HG03066 (cell line): ENCODE results near the gene RECK.
"Not testable (repeated sequence)": the region's sequence is repeated elsewhere in the genome, so short reads cannot be mapped to it uniquely, and the experiment has no call there.

Experiments
- ATAC-seq: cut with Tn5 transposase; IDR thresholded peaks from one replicate; pipeline ENCODE4 v1.9.1; 2021; ENCODE audit warnings: low read depth; ENCODE audit not compliant: unreplicated experiment

Gene RECK, protein sequence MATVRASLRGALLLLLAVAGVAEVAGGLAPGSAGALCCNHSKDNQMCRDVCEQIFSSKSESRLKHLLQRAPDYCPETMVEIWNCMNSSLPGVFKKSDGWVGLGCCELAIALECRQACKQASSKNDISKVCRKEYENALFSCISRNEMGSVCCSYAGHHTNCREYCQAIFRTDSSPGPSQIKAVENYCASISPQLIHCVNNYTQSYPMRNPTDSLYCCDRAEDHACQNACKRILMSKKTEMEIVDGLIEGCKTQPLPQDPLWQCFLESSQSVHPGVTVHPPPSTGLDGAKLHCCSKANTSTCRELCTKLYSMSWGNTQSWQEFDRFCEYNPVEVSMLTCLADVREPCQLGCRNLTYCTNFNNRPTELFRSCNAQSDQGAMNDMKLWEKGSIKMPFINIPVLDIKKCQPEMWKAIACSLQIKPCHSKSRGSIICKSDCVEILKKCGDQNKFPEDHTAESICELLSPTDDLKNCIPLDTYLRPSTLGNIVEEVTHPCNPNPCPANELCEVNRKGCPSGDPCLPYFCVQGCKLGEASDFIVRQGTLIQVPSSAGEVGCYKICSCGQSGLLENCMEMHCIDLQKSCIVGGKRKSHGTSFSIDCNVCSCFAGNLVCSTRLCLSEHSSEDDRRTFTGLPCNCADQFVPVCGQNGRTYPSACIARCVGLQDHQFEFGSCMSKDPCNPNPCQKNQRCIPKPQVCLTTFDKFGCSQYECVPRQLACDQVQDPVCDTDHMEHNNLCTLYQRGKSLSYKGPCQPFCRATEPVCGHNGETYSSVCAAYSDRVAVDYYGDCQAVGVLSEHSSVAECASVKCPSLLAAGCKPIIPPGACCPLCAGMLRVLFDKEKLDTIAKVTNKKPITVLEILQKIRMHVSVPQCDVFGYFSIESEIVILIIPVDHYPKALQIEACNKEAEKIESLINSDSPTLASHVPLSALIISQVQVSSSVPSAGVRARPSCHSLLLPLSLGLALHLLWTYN

DNA sequence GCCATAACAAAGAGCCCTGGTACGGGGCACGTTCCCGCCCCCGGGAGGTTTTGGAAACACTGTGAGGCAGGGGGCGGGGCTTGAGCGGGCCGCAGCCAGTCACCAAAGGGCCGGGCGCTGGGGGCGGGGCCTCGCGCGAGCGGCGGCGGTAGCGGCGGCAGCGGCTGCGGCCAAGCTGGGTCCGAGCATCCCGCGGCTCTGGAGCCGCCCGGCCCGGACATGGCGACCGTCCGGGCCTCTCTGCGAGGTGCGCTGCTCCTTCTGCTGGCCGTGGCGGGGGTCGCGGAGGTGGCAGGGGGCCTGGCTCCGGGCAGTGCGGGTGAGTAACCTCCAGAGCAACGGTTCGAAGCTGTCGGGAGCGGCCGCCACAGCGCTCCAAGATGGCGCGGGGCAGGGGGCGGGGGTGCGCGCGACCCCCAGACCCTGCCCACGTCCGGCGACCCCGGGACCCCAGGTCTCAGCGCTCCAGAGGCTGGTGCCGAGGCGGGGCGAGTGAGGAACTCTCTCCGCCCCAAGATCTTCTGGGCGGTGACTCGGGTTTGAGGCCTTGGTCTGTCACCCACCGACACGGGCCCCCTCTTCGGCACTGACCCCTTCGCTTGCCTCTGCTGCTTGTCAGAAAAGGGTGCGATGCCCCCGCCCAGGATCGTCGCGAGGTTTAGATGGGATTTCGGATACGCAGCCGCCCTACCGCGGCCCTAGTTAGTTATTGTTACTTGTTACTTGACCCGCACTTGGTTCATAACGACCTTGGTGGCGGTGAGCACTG, at the start of gene RECK:
TSS of gene RECK (plus strand) at position 134 of the 769 bp plus-strand sequence. CDS start at position 220, 86 bp downstream.
- peak; percentile 90 for ATAC-seq

DNA sequence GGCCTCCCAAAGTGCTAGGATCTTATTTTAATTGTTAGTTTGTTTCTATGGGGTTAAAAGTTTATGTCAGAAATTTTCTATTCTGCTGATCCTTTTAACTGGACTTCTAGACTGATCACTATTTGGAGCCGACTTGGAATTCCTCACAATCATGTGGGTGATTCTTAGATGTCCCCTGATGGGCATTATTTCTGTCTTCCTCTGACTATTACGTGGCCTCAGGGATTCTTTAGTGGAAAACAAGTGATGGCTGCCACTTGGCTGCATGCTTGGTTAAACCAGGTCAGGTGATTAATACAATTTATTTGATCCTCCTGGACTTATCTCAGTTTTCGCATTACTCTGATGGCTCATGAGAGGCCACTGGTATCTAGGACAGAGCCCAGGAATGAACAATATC, 46.6 kb upstream of the RECK start:
- ATAC-seq = no peak

DNA sequence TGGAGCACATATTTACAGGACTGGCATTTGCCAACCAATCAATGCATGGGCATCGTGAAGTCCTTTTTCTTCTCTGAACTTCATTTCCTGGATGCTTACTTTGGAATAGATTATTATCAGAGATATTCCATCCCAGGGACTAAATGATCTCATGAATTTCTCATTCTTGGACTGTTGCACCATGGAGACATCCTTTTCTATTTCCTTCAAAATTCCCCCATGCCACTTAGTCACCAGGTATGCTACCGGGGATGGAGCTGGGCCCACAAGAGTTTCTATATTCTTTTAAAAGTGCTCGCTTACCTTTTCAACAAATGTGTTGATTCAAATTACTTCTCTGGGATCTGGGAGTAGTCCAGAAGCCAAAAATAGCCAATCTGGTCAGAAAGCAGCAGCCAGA, 43.6 kb upstream of the RECK start:
- not testable (repeated sequence) for ATAC-seq

DNA sequence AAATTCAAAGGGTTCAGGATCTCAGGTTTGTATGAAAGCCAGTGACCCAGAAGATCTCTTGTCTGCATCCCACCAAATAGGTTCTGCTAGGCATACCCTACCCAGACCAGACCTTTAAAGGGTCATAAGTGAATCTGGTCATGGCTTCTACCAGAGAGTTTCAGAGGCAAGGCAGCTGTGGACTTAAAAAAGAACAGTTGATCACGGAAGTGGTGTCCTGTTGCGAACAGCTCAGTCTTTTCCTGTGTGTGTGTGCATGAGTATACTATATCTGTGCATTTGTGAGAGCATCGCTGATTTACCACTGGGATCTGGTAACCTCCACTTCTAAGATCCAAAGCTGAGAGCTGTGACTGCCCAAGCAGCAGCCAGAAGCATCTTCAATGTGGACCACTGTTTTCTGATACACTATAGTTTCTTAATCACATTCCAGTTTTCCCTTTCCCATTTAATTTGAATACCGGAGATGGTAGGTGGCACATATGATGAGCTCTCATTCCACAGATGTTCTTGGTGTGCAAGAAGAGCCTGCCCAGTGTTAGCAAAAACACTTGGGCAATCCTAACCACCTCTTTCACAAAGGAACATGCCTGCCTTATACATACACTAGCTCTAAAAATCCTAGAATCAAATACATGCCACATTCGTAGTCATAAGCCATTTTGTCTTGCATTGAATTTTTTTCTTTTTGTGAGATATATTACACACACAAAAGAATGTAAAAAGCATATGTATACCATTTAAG, 42.6 kb upstream of the RECK start:
- no peak for ATAC-seq

DNA sequence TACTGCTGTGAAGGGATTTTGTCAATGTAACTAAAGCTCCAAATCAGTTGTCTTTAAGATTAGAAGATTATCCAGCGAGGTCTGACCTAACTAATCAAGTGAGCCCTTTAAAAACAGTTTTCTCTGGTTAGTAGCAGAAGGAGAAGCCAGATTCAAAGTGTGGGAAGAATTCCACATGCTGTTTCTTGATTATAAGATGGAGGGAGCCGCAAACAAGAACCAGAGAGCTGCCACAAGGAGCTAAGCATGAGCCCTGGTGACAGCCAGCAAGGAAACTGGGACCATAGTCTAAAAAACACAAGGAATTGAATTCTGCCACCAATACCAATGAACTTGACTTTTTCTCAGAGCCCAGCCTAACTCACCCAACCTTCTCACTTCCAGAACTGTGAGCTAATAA, 41.8 kb upstream of the RECK start:
- no peak for ATAC-seq

DNA sequence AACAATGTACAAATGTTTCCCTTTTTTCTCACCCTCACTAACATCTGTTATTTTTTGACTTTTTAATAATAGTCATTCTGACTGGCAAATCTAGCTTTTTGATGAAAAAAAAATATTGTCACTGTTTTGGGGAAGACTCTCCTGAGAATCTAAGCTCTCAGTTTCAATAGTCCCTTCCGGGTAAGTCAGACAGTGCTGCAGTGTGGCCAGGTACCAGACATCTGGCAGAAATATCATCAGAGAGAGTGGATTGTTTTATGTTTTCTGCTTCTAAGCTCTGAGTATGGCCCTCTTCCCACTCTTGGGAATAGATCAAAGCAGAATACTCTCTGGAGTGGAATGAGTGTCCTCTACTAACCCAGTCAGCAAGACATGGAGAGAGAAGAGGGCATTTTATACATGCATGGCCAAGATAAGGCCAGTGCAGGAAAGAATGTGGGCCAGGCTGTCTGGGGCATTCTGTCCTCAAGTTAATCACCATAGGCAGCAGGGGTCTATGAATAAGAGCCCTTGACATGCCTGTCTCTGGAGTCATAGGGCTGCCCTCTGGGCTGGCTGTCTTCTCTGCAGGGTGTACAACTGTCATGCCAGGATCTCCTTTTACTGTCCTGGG, 40.2 kb upstream of the RECK start:
- ATAC-seq = no peak

DNA sequence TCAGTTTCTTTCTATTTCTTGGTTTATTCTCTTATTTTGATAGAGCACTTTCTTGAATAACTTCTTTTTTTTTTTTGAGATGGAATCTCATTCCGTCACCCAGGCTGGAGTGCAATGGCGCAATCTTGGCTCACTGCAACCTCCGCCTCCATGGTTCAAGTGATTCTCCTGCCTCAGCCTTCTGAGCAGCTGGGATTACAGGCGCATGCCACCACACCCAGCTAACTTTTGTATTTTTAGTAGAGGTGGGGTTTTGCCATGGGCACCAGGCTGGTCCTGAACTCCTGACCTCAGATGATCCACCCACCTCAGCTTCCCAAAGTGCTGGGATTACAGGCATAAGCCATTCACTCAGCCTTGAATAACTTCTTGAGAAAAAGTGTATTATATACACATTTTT, 39.7 kb upstream of the RECK start:
- not testable (repeated sequence) for ATAC-seq

DNA sequence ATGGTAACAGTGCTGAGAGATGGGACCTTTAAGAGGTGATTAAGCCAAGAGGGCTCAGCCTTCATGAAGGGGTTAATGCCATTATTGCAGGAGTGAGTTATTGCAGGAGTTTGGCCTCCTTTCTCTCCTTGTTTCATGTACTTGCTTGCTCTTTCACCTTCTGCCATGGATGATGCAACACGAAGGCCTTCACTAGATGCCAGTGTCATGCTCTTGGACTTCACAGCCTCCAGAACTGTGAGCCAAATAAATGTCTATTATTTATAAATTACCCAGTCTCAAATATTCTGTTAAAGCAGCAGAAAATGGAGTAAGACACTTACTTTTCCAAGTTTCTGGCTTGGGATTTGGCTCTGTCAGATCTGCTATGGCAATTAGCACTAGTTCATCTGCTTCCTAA, 38.4 kb upstream of the RECK start:
- no peak for ATAC-seq

DNA sequence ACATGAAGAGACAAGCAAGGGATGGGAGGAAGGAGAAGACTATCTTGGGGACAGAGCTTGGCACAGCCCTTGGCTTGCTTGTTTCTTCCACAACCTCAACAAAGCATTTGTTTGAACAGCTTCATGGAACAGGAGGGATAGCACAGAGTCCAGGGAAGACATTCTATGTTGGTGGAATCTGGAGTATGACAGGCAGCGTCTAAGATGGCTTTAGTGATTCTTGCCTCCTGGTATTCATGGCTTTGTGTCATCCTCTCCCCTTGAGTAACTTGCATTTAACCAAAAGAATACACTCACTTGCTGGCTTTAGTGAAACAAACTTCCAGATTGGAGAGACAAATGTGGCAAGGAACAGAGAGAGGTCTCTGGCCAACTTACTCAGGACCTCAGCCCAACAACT, 30.8 kb upstream of the RECK start:
- ATAC-seq = no peak

DNA sequence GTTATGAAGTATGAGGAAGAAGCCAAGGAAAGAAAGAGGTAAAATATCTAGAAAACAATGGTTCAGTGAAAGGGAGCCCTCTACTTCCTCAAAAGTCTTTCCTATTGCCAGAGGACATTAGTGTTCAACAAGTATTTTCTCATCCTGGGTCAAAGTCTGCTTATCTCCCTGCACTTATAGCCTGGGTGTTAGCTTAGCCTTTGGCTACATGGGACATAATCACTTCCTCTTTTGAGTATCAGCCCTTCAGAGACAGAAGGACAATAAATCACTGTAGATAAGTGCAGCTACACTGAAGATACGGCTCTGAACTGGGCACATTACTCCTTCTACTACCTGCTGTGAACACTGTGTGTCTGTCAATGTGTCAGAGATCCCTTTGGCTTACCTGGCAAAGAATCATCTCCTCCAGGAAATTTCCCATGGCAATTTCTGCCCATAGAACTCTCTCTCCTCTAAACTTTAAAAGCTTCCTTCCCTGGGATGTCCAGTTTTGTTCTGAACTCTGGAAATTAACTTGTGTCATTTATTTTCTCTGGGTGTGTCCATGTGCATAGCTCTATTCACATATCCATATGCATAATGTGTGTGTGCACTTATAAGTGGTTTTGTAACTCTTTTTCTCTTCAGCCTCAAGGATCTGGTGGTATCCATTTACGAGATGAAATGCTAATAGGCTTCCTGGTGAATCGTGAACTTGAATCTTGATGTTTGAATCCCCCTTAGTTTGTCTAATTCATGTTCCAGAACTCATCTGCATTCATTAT, 30.0 kb upstream of the RECK start:
- no peak for ATAC-seq

DNA sequence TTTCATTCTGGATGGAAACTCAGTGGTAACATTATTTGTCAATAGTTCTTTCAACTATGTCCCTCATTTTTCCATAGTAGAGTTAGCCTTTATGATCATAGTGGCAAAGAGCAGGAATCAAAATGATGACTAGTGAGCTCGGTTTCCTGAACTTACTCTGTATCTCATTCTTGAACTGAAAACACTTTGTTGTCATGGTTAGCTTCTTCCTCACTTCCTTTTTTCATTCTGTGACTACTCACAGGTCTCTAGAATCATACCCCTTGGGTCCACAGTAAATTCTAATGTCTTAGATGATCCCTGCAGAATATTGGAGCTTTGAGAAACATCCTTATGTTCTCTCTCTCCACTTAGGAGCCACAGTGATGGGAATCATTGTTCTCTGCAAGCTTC, 29.4 kb upstream of the RECK start:
- ATAC-seq = no peak

DNA sequence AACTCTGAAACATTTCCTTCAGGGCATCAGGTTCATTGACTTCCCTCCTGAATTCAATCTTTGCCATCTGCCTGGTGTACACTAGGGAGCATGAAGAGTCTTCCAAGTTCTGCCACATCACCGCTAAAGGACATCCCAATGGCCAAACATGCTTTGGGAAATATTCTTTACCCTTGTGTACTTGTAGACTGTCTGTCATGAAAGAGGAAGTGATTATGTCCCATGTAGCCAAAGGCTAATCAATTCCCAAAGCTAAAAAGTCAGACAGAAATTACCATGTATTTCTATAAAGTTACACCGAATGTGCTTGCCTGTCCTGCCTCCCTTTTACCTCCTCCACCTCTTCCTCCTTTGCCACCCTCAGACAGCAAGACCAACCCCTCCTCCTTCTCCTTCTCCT, 28.9 kb upstream of the RECK start:
- ATAC-seq = no peak

DNA sequence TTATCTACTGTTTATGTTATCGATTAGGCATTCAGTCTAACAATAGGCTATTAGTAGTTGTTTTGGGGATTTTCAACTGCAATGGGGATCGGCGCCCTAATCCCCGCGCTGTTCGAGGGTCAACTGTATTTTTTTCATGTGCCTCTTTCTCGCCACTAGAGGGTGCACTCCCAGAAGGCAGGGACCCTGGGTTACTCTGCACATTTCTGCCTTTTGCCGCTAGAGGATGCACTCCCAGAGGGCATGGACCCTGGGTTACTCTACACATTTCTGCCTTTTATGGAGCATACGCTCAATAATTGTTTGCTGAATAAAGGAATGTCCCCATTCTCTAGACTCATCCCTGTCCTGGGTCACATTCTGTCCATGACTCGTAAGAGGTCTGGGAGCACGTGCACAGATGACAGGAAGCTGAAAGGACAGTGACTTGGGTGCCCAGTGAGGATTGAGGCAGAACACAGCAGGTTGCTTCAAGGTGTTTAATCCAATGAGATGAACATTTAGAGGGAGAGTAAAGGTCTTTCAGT, 27.9 kb upstream of the RECK start:
- no peak for ATAC-seq

DNA sequence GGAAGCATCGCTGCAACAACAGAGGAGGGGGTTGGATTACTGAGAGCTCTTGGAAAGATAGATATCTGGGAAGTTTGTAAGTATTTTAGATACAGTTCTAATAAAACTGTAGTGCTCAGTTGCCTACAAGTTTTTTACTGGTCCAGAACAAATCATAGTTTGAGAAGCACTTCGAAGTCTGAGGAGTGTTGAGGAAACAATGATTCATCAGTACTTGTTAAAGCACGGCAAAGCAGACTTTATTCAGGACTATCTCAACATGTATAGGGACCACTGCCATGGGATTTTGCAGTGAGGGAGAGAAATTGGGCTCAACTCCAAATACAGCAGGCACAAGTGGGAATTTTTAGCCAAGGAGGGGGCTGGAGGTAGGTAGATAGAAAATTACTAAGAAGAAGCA, 25.3 kb upstream of the RECK start:
- ATAC-seq = no peak

DNA sequence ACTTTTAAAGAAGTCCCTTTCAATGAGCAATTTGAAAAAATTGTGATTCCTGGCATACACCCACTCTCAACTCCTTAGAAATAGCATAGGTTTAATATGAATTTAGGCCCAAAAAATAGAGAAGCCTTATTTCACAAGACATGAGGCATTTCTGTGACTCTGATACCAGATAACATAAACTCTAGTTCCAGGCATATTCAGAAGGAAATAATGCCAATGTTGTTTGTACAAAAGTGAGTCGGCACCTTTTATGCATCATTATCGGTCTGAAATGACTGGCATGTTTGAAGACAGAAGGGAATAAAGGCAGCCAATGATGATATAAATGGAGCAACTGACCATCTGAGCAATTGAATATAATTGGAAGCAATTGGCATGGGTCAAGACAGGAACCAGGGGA, 19.4 kb upstream of the RECK start:
- no peak for ATAC-seq

DNA sequence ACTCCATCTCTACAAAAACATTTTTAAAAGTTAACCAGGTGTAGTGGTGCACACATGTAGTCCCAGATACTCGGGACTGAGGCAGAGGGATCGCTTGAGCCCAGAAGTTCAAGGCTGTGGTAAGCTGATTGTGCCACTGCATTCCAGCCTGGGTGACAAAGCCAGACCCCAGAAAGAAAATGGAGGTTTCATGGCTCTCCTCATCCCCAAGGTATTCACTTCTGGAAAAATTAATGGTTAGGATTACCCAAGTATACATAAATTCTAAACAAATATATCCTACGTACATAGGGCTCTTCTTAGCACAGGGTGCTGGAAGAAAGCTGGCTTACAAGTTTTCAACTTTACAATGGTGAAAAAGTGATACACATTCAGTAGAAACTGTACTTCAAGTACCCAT, 18.6 kb upstream of the RECK start:
- ATAC-seq = no peak

DNA sequence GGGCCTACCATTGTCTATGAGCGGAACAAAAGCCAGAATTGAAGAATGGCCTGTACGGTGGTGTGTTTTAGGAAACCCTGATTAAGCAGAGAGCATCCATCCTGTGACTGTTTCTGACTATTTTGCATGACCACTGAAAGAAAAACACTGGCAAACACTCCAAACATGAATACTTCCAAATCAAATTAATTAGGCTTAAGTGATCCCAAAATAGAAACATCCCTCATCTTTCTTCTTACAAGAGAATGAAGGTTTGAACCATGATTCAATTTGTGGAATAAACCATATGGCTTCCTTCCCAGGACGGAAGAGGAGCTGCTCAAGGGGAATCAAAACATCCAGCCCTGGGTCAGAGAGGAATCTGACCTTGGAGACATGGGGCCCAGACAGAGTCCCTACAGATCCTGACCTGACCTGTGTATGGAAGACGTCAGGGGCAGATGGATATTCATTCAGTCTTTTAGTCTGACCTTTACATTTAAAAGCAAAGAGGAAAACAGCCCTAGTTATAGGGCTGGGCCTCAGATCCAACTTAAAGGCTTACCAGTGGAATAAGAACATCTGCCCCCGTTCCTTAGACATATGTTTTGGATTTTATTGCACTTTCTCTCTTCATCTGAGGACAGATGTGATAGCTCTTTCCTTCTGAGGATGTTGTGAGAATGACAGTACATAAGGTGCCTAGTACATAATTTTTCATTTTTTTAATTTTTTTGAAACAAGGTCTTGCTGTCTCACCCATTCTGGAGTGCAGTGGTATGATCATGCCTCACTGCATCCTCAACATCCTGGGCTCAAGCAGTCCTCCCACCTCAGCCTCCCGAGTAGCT, 17.6 kb upstream of the RECK start:
- no peak for ATAC-seq

DNA sequence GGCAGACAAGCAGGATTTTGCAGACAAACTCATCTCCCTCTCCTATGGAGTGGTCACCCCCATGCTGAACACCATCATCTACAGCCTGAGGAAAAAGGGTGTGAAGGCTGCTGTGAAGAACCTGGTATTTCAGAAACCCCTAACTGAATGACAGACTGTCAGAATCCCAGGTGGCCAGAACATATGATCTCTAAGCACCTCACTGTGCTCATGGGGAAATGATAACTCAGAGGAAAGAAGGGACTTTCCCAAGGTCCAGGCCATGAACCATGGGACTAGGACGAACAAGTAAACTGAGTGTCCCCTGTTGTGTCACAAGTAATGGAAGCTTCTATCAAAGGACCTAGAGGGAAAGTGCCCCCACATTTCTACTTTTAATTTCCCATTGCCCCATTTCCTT, 14.7 kb upstream of the RECK start:
- ATAC-seq = no peak
